Panc1 (cell line): ENCODE measurements around the gene SPATS2L. TPM values are rescaled to one million over a fixed set of nuclear protein-coding genes. Genes with fewer than 3 reads are reported as not detected.
A peak's percentile ranks its signal among the peaks of the same experiment; 100 is the strongest.

ENCODE experiments used
- ATAC-seq: fragments of 200-7000 bp; cut with Tn5 transposase; 2 replicates; pipeline ENCODE4 v1.9.1; 2020; ENCODE audit warnings: mild to moderate bottlenecking, moderate library complexity
- BruUV-seq: library from RNA; stranded (reverse); fragments of 400-500 nt; replicated peaks from 2 replicates; lab custom pipeline; 2021; lab: Mats Ljungman, UMichigan
- CTCF ChIA-PET: fragments of 300-600 bp; sonication (Branson Sonifier 250); formaldehyde crosslinking; loops from one replicate; lab custom pipeline; 2022; ENCODE audit warnings: antibody characterized with exemption; lab: Charles Lee
- POLR2A ChIA-PET: fragments of 300-600 bp; sonication (Branson Sonifier 250); formaldehyde crosslinking; loops from one replicate; lab custom pipeline; 2022; ENCODE audit warnings: antibody characterized with exemption; lab: Charles Lee
- DNase-seq: peaks from one replicate; pipeline ENCODE4 v3.0.0-alpha.2; 2010; ENCODE audit warnings: low read depth, low spot score
- H3K27ac ChIP-seq: 2 replicates; pipeline ENCODE4 v1.5.1; 2011; ENCODE audit warnings: mild to moderate bottlenecking, low read length, inconsistent platforms
- H3K27me3 ChIP-seq: fragments of 200-500 bp; sonication (Bioruptor generic); 2 replicates; pipeline ENCODE4 v1.6.0; 2014; ENCODE audit warnings: low read length, inconsistent platforms; ENCODE audit not compliant: control insufficient read depth, insufficient read depth
- H3K36me3 ChIP-seq: fragments of 200-500 bp; sonication (Bioruptor generic); 2 replicates; pipeline ENCODE4 v1.5.1; 2014; ENCODE audit warnings: inconsistent platforms, mild to moderate bottlenecking, low read length, moderate library complexity; ENCODE audit not compliant: control insufficient read depth, insufficient read depth
- H3K4me1 ChIP-seq: 2 replicates; pipeline ENCODE4 v1.5.1; 2011; ENCODE audit warnings: inconsistent platforms, mild to moderate bottlenecking, low read length, moderate library complexity; ENCODE audit not compliant: control insufficient read depth, insufficient read depth
- H3K4me3 ChIP-seq, 2 experiments: 2 replicates each; pipeline ENCODE4 v1.5.1; 2011 to 2012; ENCODE audit warnings: low read depth in 2 of 2, low read length in 2 of 2, mild to moderate bottlenecking in 2 of 2, inconsistent platforms in 1 of 2, moderate library complexity in 1 of 2
- H3K9me3 ChIP-seq: fragments of 200-500 bp; sonication (Bioruptor generic); 2 replicates; pipeline ENCODE4 v1.5.1; 2014; ENCODE audit warnings: low read depth, mild to moderate bottlenecking, inconsistent platforms, low read length, moderate library complexity; ENCODE audit not compliant: control insufficient read depth, insufficient read depth
- POLR2AphosphoS5 ChIP-seq: IDR thresholded peaks from 2 replicates; pipeline ENCODE4 v1.6.1; 2012; ENCODE audit warnings: mild to moderate bottlenecking, low read depth, low read length, moderate library complexity
- REST ChIP-seq, 2 experiments: IDR thresholded peaks; 2 replicates each; pipeline ENCODE4 v1.6.1; 2011 to 2012; ENCODE audit warnings: low read depth in 2 of 2, control low read depth in 1 of 2, low read length in 1 of 2, mild to moderate bottlenecking in 1 of 2, moderate library complexity in 1 of 2; ENCODE audit not compliant: insufficient read depth in 1 of 2
- SIN3A ChIP-seq: IDR thresholded peaks from 2 replicates; pipeline ENCODE4 v1.6.1; 2012; ENCODE audit warnings: low read depth, mild to moderate bottlenecking, low read length, moderate library complexity, borderline replicate concordance; ENCODE audit not compliant: insufficient read depth
- TCF7L2 ChIP-seq: IDR thresholded peaks from 2 replicates; pipeline ENCODE4 v1.6.1; 2011; ENCODE audit warnings: mild to moderate bottlenecking, low read depth, low read length, inconsistent platforms
- in situ Hi-C: cut with HindIII; loops from 2 replicates; pipeline ENCODE4 v1.10.0; 2016; ENCODE audit warnings: low sequenced_read_pairs, low pct_unique_long_range_greater_than_20kb
- intact Hi-C: fragments of 100-400 bp; cut with micrococcal nuclease; formaldehyde crosslinking; loops from one replicate; pipeline ENCODE4 v1.10.0; 2022; ENCODE audit not compliant: unreplicated experiment
- total RNA-seq: library from RNA; stranded (reverse); gene quantifications from one replicate; pipeline ENCODE4 v1.2.1, GENCODE V29; 2021; ENCODE audit not compliant: unreplicated experiment
- TF ChIP-seq, protein P1 (sequence below): fragments of 450-650 bp; IDR thresholded peaks from 2 replicates; pipeline ENCODE4 v1.5.1; 2017; ENCODE audit warnings: mild to moderate bottlenecking

SPATS2L gene
- total RNA-seq, 1 experiment from 2014 or later: 282 TPM

DNA sequence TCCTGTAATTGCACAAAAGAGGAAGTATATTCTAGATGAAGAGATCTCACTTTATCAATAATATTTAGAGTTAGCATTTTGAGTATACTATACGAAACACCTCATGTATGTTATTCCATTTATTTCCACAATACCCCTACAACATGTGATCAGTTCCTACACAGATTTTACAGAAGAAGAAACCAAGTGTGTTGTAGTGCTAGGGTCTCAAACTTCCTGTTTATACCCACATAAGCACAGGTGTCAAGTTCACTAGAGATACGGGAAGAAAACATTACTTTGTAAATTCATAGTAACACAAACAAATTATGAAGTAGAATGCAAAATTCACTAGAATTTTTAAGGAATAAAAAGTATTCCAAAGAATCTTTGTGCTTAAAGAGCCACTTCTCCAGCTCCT is 157.0 kb downstream of the SPATS2L start:
- H3K4me1 ChIP-seq: peaks cover 3% of the 10 kb centered on the region
- H3K9me3 ChIP-seq: no peaks in the 10 kb centered on the region
- BruUV-seq: no TSS peak
- H3K27me3 ChIP-seq: no peaks in the 10 kb centered on the region
- intact Hi-C loops (no loop called here), in situ Hi-C loops (no loop called here)
- ChIA-PET POLR2A (interaction anchor here (0.7 kb wide), 1 partner anchor 19 kb away, joined by 3 read pairs; no protein-coding TSS in a partner anchor), CTCF (no interaction called here)
- DNase-seq (no peak), ATAC-seq (no peak)
- TF ChIP-seq SIN3A (no peak), REST (IDR thresholded peaks at IDR 0.05; ENCODE audit: insufficient read depth in 1 of 2, low read depth in 2 of 2, low read length in 1 of 2) (no peak), TCF7L2 (no peak), POLR2AphosphoS5 (no peak)
- TF ChIP-seq, protein P1, sequence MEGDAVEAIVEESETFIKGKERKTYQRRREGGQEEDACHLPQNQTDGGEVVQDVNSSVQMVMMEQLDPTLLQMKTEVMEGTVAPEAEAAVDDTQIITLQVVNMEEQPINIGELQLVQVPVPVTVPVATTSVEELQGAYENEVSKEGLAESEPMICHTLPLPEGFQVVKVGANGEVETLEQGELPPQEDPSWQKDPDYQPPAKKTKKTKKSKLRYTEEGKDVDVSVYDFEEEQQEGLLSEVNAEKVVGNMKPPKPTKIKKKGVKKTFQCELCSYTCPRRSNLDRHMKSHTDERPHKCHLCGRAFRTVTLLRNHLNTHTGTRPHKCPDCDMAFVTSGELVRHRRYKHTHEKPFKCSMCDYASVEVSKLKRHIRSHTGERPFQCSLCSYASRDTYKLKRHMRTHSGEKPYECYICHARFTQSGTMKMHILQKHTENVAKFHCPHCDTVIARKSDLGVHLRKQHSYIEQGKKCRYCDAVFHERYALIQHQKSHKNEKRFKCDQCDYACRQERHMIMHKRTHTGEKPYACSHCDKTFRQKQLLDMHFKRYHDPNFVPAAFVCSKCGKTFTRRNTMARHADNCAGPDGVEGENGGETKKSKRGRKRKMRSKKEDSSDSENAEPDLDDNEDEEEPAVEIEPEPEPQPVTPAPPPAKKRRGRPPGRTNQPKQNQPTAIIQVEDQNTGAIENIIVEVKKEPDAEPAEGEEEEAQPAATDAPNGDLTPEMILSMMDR: no peak
- peaks cover 52% of the 10 kb centered on the region for H3K36me3 ChIP-seq
- no peak overlapping the region for H3K4me3 ChIP-seq
- no peak overlapping the region for H3K27ac ChIP-seq

GRCh38 chr2:200466425-200467418 is 160.2 kb downstream of the SPATS2L start:
- Histone ChIP-seq H3K27me3 (no peaks in the 10 kb centered on the region), H3K4me3 (no peak overlapping the region), H3K36me3 (peaks cover 44% of the 10 kb centered on the region), H3K4me1 (peaks cover 13% of the 10 kb centered on the region), H3K27ac (peak overlapping the region; percentile 57), H3K9me3 (no peaks in the 10 kb centered on the region)
- ChIA-PET CTCF (no interaction called here), POLR2A (no interaction called here)
- no TSS peak for BruUV-seq
- in situ Hi-C loops (no loop called here), intact Hi-C loops (no loop called here)
- TF ChIP-seq POLR2AphosphoS5 (no peak), SIN3A (no peak), REST (IDR thresholded peaks at IDR 0.05; ENCODE audit: insufficient read depth in 1 of 2, low read depth in 2 of 2, low read length in 1 of 2) (no peak), TCF7L2 (no peak)
- TF ChIP-seq, protein P1: no peak
- ATAC-seq (no peak), DNase-seq (no peak)
